Measurements from ENCODE around the gene FHDC1.

The FHDC1 gene

DNA sequence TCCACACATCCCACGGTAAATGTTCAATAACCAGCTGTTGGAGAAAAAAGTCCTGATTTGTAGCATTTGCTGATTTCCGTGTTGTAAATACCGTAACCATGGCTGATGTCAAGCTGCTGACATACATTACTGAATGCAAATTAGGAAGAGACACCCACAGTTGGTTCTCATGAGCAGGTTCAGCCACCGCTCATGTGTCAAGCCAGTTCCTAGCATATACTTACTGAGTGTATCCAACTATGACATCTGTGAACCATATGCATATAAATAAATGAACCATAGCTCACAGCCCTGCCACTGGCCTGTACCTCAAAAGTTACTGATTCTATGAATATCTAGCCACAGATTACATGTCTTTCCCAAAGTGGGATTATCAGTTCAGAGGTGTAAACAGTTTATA lies 29.5 kb downstream of the FHDC1 start:
- Histone ChIP-seq H3K9ac (ENCODE audit: low read length) (no peak overlapping the region), H3K36me3 (ENCODE audit: control insufficient read depth, insufficient read depth, low read length) (peaks cover 2% of the 10 kb centered on the region), H3K27me3 (ENCODE audit: control insufficient read depth, insufficient read depth, low read length) (no peaks in the 10 kb centered on the region), H3K4me1 (ENCODE audit: control insufficient read depth, insufficient read depth, low read length) (no peaks in the 10 kb centered on the region), H3K4me3 (ENCODE audit: low read length) (no peak overlapping the region), H3K27ac (ENCODE audit: low read depth, low read length) (no peak overlapping the region)

DNA sequence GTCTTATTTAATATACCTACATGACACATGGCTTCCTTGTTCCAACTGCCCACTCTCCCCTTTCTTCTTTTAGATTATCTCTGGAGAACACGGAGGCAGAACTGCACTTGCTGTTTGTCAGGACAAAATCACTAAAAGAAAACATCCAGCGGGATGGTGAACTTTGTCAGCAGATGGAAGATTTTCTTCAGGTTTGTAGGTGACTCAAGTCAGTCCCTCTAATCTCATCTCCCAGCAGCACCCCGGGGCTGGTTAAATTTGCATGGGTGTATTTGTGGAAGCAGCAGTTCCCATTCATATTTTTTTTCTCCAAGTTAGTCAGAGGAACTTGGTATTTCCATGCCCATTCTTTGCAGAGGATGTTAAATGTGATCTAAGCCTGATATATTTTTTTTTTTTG lies 31.8 kb downstream of the FHDC1 start:
- Histone ChIP-seq H3K4me1 (ENCODE audit: control insufficient read depth, insufficient read depth, low read length) (no peaks in the 10 kb centered on the region), H3K36me3 (ENCODE audit: control insufficient read depth, insufficient read depth, low read length) (peaks cover 2% of the 10 kb centered on the region), H3K27ac (ENCODE audit: low read depth, low read length) (no peak overlapping the region), H3K27me3 (ENCODE audit: control insufficient read depth, insufficient read depth, low read length) (no peaks in the 10 kb centered on the region), H3K4me3 (ENCODE audit: low read length) (no peak overlapping the region), H3K9ac (ENCODE audit: low read length) (no peak overlapping the region)

DNA sequence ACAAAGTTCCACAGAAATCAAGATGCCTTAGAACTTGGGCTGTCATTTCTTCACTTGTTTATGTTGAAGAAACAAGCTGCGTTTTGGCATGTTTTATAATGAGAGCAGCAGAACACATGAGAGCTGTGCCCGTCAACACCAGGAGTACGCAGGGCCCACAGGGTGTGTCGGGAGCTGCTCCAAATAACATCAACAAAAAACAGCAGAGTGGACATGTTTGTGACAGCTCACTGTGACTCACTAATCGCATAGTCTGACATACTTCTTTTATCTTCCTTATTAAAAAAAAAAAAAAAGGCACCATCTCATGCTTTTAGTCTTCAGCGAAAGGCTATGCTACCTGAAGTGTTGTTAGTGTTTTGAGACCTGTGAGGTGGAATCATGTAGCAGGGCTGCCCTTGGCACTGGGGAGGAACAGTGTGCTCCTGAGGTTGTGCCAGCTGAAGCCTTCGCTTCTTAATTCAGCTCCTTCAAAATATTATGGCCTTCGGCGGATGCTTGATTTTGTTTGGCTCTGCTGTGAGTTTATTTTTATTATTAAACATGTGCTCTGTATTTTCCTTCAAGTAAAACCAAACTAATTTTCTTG lies 32.8 kb downstream of the FHDC1 start:
- Histone ChIP-seq H3K36me3 (ENCODE audit: control insufficient read depth, insufficient read depth, low read length) (no peaks in the 10 kb centered on the region), H3K4me3 (ENCODE audit: low read length) (no peak overlapping the region), H3K4me1 (ENCODE audit: control insufficient read depth, insufficient read depth, low read length) (no peaks in the 10 kb centered on the region), H3K27me3 (ENCODE audit: control insufficient read depth, insufficient read depth, low read length) (no peaks in the 10 kb centered on the region), H3K27ac (ENCODE audit: low read depth, low read length) (no peak overlapping the region), H3K9ac (ENCODE audit: low read length) (no peak overlapping the region)

DNA sequence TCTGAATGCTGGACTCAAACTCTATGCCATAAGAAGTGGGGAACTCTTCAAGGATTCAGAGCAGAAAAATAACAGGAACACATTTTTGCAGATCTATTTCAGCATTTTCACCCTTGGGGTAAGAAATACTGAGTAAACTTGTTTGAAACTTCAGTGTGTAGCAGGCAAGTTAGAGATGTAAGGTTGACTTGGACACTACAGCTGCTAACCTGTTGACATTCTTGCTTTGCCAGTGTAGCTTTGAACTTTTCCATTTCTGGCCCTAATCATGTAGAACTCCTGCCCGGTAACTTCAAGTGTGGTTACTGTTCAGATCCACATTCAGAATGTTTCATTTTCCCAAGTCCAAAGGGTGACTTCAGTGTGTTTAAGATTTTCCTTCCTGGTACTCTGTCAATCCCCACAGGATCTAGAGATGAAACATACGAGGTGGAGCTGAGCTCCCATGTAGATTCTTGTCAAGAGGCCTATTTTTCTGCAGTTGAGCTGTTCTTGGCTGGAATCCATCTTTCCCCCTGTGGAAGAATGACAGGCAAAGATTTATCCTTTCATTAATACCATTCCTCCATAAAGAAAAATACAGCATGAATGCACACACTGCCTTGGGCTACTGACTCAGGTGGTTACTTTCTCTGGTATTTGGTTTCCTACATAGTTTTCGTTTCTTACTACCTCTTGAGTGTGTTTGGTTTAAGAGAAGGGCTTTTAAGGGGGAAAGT lies 34.1 kb downstream of the FHDC1 start:
- Histone ChIP-seq H3K4me1 (ENCODE audit: control insufficient read depth, insufficient read depth, low read length) (no peaks in the 10 kb centered on the region), H3K36me3 (ENCODE audit: control insufficient read depth, insufficient read depth, low read length) (no peaks in the 10 kb centered on the region), H3K27ac (ENCODE audit: low read depth, low read length) (no peak overlapping the region), H3K4me3 (ENCODE audit: low read length) (no peak overlapping the region), H3K9ac (ENCODE audit: low read length) (no peak overlapping the region), H3K27me3 (ENCODE audit: control insufficient read depth, insufficient read depth, low read length) (no peaks in the 10 kb centered on the region)

DNA sequence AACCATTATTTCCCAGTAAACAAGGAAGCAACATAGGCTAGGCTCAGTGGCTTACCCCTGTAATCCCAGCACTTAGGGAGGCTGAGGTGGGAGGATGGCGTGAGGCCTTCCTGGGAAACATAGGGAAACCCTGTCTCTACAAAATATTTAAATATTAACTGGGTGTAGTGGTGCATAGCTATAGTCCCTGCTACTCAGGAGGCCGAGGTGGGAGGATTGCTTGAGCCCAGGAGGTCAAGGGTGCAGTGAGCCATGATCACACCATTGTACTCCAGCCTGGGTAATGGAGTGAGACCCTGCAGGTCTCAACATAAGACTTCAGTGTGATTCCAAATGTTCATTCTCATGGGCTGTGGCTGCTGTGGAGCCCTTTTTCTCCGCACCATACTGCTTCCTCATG lies 34.9 kb downstream of the FHDC1 start:
- H3K36me3 ChIP-seq (ENCODE audit: control insufficient read depth, insufficient read depth, low read length), result no peaks in the 10 kb centered on the region

DNA sequence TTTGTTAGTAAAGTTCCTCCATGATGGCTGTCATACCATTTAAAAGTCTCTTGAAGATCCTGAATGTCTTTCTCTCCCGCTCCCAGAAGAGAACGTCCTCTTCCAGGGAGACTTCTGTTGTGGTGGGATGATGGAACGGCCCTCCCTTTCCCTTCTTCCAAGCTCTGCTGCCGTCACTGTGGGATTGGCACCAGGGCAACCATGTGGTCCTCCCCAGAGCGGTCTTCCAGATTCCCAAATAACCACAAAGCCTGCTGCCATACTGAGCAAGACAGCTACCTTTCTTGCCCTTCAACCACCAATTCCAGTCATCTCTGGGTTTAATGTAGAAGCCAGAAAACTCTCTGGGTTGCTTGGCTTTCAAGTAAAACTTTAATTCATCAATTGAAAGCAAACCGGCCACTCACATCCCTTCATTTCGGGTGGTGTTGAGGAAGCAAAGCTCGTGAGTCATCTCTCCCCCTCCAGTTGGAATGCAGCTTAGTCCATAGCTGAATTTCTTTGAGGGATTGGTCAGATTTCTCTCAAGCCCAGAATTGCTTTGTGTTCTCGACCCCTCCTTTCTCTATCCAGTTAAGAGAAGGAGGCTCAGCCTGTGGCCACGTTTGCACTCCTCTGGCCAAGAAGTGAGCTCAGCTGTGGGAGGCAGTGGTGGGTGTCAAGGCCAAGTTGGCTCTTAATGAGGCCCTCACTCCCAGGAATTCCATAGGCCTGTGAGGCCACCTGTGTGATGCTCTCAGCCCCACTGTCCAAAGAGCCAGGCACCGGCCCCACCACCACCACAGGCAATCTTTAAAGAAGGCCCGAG lies 36.9 kb downstream of the FHDC1 start:
- H3K36me3 ChIP-seq (ENCODE audit: control insufficient read depth, insufficient read depth, low read length), result no peaks in the 10 kb centered on the region
- H3K27me3 ChIP-seq (ENCODE audit: control insufficient read depth, insufficient read depth, low read length), result no peaks in the 10 kb centered on the region
- no peak overlapping the region for H3K9ac ChIP-seq (ENCODE audit: low read length)
- no peak overlapping the region for H3K27ac ChIP-seq (ENCODE audit: low read depth, low read length)
- H3K4me3 ChIP-seq (ENCODE audit: low read length), result no peak overlapping the region
- no peaks in the 10 kb centered on the region for H3K4me1 ChIP-seq (ENCODE audit: control insufficient read depth, insufficient read depth, low read length)

More for the DNA sequence above, 34.9 kb downstream of the FHDC1 start:
- Histone ChIP-seq H3K27ac (ENCODE audit: low read depth, low read length) (no peak overlapping the region), H3K27me3 (ENCODE audit: control insufficient read depth, insufficient read depth, low read length) (no peaks in the 10 kb centered on the region), H3K9ac (ENCODE audit: low read length) (no peak overlapping the region), H3K4me3 (ENCODE audit: low read length) (no peak overlapping the region), H3K4me1 (ENCODE audit: control insufficient read depth, insufficient read depth, low read length) (no peaks in the 10 kb centered on the region)

DNA sequence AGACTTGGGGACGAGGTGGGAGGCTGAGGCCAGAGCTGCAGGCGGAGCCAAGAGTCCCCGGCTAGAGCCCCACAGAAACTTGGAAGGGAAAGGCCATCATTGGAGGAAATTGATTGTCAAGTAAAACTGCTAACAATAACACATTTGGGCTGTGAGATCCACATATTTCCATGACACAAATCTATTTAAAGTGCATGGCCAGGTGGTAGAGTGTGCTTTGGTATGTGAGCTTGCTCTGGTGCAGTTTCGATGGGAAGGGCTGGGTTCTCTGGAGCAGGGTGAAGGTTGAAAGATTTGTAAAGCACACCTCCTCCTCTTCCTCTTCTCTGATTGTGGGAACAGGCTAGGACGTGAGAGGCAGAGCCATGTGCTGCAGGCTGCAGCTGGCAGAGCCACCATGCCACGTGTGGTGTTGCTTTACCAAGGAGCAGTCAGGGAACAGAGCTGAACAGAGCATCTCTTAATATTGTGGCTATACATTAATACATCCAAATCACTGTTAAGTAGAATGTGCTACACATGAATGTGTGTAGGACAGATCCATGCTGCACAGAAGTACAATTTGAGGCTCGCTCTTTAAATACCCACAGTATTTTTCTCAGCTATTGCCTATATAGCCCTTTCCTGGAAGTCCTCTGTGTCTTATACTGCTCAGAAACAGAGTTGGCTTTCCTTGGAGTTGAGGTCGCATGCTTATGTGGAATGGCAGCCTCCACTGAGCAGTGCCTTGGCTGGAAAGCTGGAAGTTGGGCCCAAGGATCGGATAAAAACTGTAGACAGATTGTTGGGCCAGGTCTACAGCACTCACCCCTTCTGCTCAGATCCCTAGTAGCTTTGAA lies 37.7 kb downstream of the FHDC1 start:
- H3K9ac ChIP-seq (ENCODE audit: low read length), result no peak overlapping the region
- H3K27ac ChIP-seq (ENCODE audit: low read depth, low read length), result no peak overlapping the region
- no peak overlapping the region for H3K4me3 ChIP-seq (ENCODE audit: low read length)
- H3K27me3 ChIP-seq (ENCODE audit: control insufficient read depth, insufficient read depth, low read length), result no peaks in the 10 kb centered on the region
- H3K36me3 ChIP-seq (ENCODE audit: control insufficient read depth, insufficient read depth, low read length), result no peaks in the 10 kb centered on the region
- no peaks in the 10 kb centered on the region for H3K4me1 ChIP-seq (ENCODE audit: control insufficient read depth, insufficient read depth, low read length)

DNA sequence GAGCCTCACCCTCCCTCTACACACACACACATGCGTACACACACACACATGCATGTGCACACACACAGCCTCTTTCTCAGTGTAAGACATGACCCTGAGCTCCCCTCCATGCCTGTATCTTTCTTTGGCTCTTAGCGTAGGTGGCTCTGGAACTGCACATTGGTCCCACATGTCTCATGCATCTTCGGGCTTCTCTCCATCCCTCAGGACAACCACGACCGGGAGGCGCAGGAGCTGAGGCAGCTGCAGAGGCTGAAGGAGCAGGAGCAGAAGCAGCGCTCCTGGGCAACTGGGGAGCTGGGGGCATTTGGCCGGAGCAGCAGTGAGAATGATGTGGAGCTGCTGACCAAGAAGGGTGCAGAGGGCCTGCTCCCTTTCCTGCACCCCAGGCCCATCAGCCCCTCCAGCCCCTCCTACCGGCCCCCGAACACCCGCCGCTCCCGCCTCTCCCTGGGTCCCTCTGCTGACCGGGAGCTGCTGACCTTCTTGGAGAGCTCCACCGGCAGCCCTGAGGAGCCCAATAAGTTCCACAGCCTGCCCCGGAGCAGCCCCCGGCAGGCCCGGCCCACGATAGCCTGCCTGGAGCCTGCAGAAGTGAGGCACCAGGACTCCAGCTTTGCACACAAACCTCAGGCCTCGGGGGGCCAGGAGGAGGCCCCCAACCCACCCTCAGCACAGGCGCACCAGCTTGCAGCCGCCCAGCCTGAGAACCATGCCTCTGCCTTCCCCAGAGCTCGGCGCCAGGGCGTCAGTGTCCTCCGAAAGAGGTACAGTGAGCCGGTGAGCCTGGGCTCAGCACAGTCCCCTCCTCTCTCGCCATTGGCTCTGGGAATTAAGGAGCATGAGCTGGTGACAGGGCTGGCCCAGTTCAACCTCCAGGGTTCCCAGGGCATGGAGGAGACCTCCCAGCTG lies 38.6 kb downstream of the FHDC1 start:
- Histone ChIP-seq H3K4me1 (ENCODE audit: control insufficient read depth, insufficient read depth, low read length) (no peaks in the 10 kb centered on the region), H3K27ac (ENCODE audit: low read depth, low read length) (no peak overlapping the region), H3K27me3 (ENCODE audit: control insufficient read depth, insufficient read depth, low read length) (no peaks in the 10 kb centered on the region), H3K4me3 (ENCODE audit: low read length) (no peak overlapping the region), H3K9ac (ENCODE audit: low read length) (no peak overlapping the region), H3K36me3 (ENCODE audit: control insufficient read depth, insufficient read depth, low read length) (no peaks in the 10 kb centered on the region)

DNA sequence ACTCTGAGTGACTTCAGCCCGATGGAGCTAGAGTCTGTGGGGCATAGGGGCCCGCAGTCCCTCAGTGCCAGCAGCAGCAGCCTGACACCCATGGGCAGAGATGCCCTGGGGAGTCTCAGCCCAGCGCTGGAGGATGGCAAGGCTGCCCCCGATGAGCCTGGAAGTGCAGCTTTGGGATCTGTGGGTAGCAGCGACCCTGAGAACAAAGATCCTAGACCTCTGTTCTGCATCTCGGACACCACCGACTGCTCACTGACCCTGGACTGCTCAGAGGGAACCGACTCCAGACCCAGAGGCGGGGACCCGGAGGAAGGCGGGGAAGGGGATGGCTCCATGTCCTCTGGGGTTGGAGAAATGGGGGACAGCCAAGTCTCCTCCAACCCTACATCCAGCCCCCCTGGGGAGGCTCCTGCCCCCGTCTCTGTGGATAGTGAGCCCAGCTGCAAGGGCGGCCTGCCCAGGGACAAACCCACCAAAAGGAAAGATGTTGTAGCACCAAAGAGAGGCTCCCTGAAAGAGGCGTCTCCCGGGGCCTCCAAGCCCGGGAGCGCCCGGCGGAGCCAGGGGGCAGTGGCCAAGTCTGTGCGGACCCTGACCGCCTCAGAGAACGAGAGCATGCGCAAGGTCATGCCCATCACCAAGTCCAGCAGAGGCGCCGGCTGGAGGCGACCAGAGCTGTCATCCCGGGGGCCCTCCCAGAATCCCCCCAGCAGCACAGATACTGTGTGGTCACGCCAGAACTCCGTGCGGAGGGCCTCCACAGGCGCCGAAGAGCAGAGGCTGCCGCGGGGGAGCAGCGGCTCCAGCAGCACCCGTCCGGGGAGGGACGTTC lies 39.5 kb downstream of the FHDC1 start:
- no peak overlapping the region for H3K4me3 ChIP-seq (ENCODE audit: low read length)
- no peak overlapping the region for H3K9ac ChIP-seq (ENCODE audit: low read length)
- no peaks in the 10 kb centered on the region for H3K4me1 ChIP-seq (ENCODE audit: control insufficient read depth, insufficient read depth, low read length)
- H3K36me3 ChIP-seq (ENCODE audit: control insufficient read depth, insufficient read depth, low read length), result no peaks in the 10 kb centered on the region
- no peaks in the 10 kb centered on the region for H3K27me3 ChIP-seq (ENCODE audit: control insufficient read depth, insufficient read depth, low read length)
- no peak overlapping the region for H3K27ac ChIP-seq (ENCODE audit: low read depth, low read length)

DNA sequence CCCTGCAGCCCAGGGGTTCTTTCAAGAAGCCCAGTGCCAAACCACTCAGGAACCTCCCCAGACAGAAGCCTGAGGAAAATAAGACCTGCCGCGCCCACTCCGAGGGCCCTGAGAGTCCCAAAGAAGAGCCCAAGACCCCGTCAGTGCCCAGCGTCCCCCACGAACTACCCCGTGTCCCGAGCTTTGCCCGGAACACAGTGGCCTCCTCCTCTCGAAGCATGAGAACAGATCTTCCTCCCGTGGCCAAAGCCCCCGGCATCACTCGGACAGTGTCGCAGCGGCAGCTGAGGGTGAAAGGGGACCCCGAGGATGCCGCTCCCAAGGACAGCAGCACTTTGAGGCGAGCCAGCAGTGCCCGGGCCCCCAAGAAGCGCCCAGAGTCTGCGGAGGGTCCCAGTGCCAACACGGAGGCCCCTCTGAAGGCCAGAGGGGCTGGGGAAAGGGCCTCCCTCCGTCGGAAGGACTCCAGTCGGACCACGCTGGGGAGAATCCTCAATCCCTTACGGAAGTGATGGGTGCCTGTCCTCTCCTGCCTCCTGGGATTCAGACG lies 40.2 kb downstream of the FHDC1 start:
- Histone ChIP-seq H3K4me3 (ENCODE audit: low read length) (no peak overlapping the region), H3K9ac (ENCODE audit: low read length) (no peak overlapping the region), H3K27me3 (ENCODE audit: control insufficient read depth, insufficient read depth, low read length) (no peaks in the 10 kb centered on the region), H3K4me1 (ENCODE audit: control insufficient read depth, insufficient read depth, low read length) (no peaks in the 10 kb centered on the region), H3K27ac (ENCODE audit: low read depth, low read length) (no peak overlapping the region), H3K36me3 (ENCODE audit: control insufficient read depth, insufficient read depth, low read length) (no peaks in the 10 kb centered on the region)
